Amygdala (tissue), 56 donors: Measurements from ENCODE around the gene PCDH9.

Source experiments
- DNase-seq, 56 donors: peaks; one replicate each; lab custom pipeline; 2025; lab: John Stamatoyannopoulos, UW

Gene PCDH9

DNA sequence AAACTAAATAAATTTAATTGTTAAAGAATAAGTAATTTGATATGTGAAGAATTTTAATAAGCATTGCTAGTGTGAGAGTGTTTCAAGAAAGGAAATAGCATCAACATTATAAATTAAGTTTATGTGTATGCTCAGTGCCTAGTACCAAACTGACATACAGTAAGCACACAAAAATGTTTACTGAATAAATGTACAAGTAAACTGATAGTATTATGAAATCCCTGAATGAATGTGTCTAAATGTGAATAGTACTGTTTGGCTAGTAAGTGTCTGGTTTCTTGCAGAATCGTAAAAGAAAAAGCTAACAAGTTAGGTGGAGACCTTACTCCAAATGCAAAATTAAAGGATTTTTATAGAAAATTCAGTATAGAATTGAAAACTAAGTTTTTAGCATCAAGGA lies 233.6 kb downstream of the PCDH9 start:
- DNase-seq = no peak

DNA sequence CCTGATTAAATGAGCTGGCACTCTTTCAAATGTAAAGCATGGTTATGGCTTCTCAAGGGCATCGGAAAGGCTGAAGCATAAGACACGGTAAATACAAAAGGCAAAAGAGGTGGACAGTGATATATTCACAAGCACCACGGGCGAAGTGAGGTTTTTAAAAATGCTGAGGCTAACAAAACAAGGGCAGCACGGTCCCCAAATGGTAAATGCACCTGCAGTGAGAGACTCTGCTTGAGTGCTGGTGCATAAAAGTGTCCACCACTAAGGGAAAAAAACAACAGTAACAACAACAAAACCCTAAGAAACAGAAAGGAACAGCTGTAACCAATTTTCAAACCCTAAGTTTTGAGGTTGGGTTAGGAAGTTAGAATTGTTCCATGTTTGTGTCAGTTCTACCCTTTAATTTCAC lies 234.9 kb downstream of the PCDH9 start:
- peak in 1 of 56 donors; percentile 5 for DNase-seq

DNA sequence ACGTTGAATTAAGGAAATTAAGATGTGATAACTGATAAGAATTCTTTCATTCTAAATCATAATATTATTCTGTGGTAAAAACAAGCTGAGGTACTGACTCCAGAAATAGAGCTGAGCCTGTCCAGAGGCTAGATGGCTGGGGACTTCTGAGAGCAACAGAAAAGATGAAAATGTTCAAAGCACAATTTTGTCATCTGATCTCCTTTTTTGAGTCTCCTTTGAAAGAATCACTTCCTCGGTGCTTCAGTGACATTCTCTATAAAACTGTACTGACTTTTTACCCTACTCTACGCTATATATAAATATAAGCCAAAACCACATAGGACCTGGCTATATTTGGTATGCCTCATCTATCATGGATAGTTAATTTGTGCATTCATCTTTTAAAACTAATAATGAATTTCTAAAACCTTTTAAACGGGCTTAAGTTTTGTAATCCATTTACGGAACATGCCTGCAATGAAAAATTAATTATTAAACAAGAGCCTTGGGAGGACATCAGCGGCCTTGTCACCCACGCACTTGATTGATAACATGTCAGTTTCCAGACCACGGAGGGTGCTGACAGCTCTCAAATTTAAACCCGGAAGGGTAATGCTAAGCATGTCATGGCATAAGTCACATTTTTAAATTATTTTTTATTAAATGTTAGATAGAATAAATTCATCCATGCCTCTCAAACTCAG lies 235.5 kb downstream of the PCDH9 start:
- DNase-seq = no peak

DNA sequence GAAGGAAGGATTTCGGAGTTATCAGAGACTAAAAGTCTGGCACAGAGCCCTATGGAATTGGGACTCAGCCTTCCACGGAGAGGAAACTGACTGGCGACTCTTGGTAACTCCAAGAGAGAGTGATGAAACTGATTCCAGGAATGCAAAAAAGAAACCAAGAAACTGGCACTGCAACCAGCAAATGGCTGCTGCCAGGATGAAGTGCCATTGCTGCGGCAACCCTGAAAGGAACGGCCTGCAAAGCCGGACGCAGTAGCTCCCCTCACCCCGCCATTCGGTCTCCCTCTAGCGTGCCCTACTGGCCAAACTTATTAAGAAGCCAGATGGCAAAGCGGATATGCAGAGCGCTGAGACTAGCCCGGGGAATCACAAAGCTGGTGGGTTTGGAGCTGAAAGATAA lies 236.0 kb downstream of the PCDH9 start:
- DNase-seq = peak; percentile 16 to 91 (median 76)

DNA sequence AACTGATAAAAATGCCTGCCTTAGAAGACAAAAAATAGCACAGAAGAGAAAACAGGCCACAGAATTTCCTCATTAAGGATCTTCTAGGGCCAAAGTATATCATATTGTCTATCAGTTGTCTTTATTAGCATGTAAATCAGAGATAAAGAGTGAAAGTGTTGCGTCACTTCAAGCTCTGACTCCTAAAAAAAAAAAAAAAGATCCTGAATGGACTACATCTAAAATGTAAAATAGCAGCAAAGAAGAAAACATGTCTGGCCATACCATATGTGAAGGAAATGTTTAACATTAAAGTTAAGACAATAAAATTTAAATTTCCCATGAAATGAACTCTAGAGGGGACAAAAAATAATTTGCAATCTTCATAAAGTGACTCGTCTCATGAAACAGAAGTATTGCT lies 237.4 kb downstream of the PCDH9 start:
- DNase-seq = no peak

DNA sequence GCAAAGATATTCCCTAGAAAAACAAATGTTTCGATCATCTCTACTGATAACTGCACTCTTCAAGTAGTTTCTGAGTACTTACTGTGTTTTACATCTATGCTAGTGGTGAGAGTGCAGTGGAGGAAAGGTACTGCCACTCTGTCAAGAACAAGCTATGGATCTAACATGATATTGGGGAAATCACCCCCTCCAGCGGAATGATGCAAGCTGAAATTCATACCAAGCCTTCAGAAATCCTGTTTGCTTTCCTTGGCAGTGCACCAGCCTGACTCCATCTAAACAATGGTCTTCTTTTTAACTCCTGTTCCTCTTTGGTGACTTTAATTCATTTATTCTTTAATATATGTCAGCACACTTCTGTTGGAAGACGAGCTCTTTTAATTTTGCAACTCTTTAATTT lies 238.0 kb downstream of the PCDH9 start:
- DNase-seq = peak in 30 of 56 donors; percentile 0 to 65 (median 24)

DNA sequence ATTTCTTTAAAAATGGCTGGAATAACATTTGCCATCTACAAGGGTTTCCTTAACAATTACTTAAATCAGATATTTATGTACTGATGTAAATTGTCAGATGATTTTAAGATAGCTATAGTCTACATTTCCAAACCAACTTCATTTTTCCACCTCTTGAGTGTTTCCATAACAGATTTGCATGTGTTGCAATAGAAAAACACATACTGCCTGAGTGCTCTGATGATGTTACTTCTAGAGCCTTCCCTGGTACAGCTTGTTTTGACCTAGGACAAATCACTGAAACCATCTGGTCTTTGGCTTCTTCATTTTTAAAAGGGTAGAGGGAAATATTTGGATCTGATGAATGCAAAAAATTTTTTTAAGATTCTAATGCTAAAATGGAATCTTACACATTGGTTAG lies 245.9 kb downstream of the PCDH9 start:
- DNase-seq = no peak

DNA sequence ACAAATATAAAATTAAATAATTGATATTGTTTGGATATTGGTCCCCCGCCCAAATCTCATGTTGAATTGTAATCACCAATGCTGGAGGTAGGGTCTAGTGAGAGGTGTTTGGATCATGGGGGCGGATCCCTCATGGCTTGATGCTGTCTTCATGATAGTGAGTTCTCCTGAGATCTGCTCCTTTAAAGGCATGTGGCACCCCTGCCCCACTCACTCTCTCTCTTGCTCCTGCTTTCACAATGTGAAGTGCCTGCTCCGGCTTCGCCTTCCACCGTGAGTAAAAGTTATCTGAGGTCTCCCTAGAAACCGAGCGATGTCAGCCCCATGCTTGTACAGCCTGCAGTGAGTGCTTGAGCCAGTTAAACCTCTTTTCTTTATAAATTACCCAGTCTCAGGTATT lies 248.2 kb downstream of the PCDH9 start:
- DNase-seq = no peak

DNA sequence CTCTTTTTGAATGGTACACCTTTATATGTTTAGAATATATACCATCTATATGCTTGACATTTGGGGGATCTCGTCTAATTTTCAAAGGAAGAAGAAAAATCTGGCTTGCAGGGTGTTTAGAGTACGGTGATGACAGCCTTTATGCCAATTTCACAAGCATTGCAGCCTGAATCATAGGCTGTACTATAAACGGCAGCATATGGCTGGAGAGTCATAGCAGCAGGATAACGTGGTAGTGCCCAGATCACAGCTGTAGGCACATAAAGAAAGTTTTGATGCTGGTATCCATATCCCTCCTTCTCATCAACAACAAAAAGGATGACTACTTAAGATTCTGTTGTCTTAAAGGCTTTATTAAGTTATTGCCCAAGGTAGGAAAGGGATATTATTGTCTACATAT lies 253.0 kb downstream of the PCDH9 start:
- DNase-seq = no peak

DNA sequence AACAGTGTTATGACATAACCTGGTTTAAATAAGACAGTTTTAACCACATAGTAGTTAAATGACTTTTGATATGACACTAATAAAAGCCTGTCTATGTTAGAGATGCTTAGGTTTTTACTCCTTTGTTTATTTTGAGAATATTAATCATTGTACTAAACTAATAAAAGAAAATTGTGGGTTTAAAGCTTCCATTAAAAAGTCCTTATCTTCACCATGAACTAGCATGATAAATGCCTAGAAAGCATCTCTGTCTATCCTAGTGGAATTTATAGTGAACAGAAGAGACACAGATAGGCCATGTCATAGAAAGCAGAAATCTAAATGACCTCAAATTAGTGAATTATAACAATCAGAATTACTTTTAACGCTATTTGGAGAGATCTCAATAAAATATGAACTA lies 255.2 kb downstream of the PCDH9 start:
- DNase-seq = no peak

DNA sequence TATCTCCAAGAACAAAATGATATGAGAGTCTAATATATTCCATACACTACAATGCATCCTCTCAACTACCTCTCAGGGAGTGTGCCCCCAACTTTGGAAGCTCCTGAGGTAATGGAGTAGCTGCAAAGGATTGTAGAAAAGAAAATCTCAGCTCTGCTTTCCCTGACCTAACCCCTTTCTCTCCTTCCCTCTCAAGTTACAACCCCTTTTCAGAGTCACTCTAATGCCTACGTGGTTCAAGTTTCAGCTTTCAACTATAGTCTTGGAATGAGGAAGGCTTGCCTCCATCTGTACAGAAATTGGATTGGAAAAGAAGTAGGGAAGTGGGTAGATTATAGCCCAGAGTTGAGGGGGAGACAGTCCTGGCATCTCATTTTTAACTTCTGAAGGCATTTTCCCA lies 256.0 kb downstream of the PCDH9 start:
- no peak for DNase-seq

DNA sequence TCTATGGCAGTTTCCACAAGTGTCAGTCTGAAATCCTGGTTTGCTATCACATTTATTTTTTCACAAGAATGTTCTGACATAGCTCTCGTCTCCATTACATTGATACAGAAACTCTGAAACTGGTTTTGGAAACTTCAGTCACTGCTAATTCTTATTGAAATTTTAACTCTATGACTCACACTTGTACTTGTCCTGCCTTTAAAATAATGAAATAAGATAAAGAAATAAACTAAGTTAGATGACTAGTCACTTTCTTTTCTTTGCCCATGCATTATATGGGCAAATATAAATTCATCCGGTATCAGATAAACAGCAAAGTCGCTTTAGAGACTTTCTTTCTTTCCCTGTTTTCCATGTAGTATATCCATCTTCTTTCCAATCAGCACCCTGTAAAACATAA lies 257.5 kb downstream of the PCDH9 start:
- DNase-seq = no peak

DNA sequence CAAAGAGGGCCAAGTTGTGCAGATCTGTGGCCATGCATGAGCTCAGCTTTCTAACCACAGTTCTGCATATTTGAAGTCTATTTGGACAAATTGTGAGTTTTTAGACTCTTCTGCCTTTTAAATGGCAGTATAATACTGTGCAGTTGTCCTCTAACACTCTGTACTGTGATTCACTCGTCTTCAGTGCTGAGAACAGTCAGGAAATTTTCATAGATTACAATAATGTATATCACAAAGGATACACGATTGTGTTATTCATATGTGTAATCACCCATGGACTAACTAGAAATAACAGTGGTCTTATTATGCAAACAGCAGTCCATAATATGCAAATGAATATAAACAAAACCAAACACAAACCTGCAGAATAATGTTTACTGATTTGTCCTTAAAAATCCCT lies 259.1 kb downstream of the PCDH9 start:
- no peak for DNase-seq

DNA sequence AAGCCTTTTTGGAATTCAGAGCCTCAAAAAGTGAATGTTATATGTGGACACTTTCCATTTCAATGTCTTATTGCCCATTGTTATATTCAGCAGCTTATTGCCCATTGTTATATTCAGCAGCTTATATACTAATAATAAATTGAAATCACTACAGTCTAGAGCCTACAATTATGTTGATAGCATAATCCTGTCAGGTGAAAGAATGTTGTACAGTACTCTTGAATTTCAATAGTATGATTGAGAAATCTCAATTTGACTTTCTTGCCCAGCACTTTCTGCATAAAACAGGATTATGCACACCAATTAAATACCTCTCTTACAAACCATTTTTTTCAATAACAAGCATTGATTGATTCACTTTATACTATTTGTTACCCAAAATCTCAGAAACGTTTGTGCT lies 260.8 kb downstream of the PCDH9 start:
- no peak for DNase-seq

DNA sequence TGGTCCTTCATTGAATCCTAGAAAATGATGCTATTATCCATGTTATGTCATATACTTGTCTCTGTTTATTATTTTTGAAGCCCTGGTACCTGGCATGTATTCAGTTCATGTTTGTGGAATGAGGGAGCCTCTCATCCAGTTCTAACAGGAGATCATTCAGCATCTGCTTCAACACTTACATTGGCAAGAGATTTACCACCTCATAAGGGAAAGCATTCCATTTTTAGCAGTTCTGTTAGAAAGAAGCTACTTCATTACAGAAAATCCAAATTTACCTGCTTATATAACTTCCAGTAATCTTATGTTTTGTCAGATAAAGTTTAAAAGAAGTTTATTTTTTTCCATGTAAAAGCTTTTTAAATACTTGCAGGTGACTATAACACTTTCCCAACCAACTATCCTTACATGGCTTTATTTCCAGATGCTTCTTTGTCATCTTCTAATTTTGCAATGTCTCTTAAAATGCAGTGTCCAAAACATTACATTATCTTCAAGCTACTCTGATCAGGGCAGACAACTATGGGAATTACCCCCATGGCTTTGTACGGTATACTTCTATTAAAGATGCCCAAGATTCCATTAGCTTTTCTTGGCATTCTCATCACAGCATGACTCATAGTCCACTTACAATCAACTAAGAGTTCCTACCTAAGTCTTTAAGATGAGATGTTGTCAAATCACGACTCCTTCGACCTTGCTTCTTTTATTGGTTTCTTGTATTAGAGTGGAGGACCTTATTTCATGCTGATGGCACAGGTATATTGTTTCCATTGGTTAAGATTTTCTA lies 262.1 kb downstream of the PCDH9 start:
- DNase-seq = no peak

DNA sequence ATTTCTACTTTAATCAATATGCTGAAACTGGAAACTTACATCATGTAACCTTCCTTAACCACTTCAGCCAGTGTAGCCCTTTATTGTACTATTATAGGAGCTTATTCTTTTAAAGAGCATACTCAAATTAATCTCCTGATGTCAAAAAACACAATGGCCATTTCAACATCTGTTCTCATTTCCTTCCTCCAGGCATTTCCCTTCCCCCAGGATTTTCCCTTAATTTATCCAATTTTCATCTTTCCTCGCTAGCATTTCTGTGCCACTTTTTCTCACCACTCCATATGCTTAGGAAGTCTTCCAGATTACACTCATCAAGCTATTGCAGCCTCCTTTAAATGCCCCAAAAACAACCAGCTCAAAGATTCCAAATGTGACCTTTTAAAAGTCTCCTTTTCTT lies 265.0 kb downstream of the PCDH9 start:
- DNase-seq = no peak

DNA sequence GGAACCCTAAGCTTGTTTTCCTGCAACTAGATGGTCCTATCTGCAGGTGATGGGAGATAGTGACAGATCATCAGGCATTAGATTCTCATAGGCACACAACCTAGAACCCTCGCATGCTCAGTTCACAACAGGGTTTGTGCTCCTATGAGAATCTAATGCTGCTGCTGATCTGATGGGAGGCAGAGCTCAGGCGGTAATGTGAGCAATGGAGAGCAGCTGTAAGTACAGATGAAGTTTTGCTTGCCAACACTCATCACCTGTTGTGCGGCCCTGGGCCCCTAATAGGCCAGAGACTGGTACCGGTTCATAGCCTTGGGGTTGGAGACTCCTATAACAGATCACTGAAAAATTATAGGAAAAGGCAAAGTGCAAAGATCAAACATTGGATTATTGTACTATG lies 267.2 kb downstream of the PCDH9 start:
- no peak for DNase-seq

DNA sequence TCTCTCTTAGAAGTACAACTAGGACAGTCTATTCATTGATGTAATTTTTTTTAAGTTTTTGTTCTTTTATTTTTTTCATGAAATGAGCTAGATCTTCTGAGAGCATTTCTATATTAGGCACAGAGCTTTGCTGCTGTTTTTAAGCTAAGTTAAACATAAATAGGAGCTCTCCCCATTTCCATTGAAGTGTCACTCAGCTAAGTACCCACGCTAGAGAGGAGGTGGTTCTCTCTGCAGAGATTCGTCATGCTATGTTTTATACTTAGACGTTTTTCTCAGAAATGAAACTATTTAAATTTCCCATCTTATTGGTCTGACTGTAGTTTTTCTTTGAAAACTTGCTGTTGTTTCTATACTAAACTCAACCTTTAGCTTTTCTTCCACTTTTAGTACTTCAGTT lies 271.5 kb downstream of the PCDH9 start:
- DNase-seq = peak in 3 of 56 donors; percentile 1 to 7 (median 3)

DNA sequence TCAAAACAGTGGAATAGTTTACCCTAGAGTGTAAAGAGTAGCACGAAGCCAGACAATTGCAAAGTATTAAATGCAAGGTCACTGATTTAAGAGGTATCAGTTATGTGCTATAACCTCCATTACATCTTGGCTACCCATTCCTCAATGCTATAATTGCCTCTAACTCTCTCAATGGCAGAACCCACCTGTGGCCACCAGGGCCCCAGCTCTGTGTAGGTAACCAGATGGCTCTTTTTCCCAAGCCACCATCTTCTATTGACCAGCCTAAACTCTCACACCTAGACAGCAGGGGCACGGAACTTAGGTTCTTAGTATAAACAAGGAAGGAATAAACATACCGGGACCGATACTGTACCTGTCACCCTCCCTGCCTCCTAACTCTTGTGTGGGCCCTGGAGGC lies 277.6 kb downstream of the PCDH9 start:
- DNase-seq = no peak

DNA sequence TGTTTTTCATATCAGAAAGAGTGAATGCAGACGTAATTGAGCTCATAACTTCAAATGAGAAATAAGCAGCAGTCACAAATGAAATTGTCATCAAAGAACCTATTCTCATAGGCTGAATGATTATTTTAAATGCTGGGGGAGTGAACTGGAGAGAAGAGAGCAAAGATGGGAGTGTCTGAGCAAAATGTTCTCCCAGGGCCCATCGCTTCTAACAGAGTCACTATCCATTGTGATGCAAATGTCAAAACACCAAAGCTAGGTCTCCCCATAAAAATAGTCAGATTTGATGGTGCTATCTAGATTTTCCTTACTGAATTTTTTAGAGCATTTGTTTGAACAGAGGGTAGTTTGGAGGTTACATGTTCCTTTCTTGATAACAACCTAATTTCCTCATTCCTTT lies 278.7 kb downstream of the PCDH9 start:
- DNase-seq = no peak

DNA sequence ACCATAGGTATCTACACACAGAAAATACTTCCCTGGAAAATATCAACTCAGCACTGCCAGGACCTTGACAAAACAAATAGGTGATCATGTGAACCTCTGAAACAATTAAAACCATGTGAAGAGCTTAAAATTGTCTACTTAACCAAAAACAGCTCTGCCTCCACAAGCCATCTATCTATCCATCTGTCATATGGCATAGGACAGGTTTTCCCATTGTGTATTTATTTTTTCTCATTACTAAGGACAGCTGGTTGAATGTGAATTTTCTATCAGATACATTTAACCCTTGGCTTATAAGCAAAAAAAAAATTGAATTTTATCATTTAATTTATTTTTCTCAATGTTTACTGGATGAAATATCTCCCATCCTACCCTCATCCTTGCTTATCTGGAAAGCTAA lies 279.5 kb downstream of the PCDH9 start:
- DNase-seq = no peak

DNA sequence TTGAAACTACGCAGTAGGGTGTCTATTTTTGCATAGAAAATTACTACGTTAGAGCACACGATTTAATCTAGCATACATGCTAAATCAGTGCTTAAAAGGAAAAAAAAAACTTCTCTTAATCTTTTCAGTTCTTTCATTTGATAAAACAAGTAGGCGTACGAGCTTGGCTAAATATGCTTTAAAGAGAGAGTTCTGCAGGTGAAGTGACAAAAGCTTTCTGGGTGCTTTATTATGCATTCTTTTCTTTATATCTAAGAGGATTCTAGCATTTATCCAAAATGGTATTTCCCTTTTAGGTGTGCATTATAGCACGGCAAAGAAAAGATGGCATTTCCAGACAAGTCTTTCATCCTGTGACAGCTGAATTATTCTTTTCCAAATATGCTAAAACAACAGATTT lies 281.2 kb downstream of the PCDH9 start:
- DNase-seq = no peak
